NCI-H2171 treated with DMSO at 0.1 percent for 48 hours (cell line): Measurements from ENCODE around the gene TMEM201.
A peak's percentile ranks its signal among the peaks of the same experiment; 100 is the strongest.
"Not testable (repeated sequence)": the region's sequence is repeated elsewhere in the genome, so short reads cannot be mapped to it uniquely, and the experiment has no call there.

Experiments used
- DNase-seq: peaks from one replicate; lab custom pipeline; 2025; lab: John Stamatoyannopoulos, UW

Gene TMEM201

GRCh38 chr1:9621032-9621431 is 32.3 kb downstream of the TMEM201 start:
- DNase-seq, result no peak

GRCh38 chr1:9624081-9624480 is 35.4 kb downstream of the TMEM201 start:
- no peak for DNase-seq

- not testable (repeated sequence) for DNase-seq
Measured at GRCh38 chr1:9625030-9625429, 36.3 kb downstream of the TMEM201 start.

- no peak for DNase-seq
Measured at GRCh38 chr1:9626201-9626608, 37.5 kb downstream of the TMEM201 start.

GRCh38 chr1:9628541-9629444 is 40.1 kb downstream of the TMEM201 start:
- no peak for DNase-seq

- no peak for DNase-seq
Measured at GRCh38 chr1:9629445-9630201, 40.9 kb downstream of the TMEM201 start.

GRCh38 chr1:9630331-9631111 is 41.8 kb downstream of the TMEM201 start:
- DNase-seq, result no peak

- no peak for DNase-seq
Measured at GRCh38 chr1:9631613-9632012, 42.9 kb downstream of the TMEM201 start.

- DNase-seq, result no peak
Measured at GRCh38 chr1:9633493-9633892, 44.8 kb downstream of the TMEM201 start.

GRCh38 chr1:9634582-9634981 is 45.9 kb downstream of the TMEM201 start:
- no peak for DNase-seq

- DNase-seq, result no peak
Measured at GRCh38 chr1:9639227-9639626, 50.5 kb downstream of the TMEM201 start.

- DNase-seq, result no peak
Measured at GRCh38 chr1:9643351-9644256, 54.9 kb downstream of the TMEM201 start.

- DNase-seq, result no peak
Measured at GRCh38 chr1:9646037-9646436, 57.3 kb downstream of the TMEM201 start.

GRCh38 chr1:9648171-9648570 is 59.5 kb downstream of the TMEM201 start:
- DNase-seq, result no peak

- no peak for DNase-seq
Measured at GRCh38 chr1:9649769-9650168, 61.1 kb downstream of the TMEM201 start.

- DNase-seq, result no peak
Measured at GRCh38 chr1:9651220-9651564, 62.5 kb downstream of the TMEM201 start.

- peak; percentile 53 for DNase-seq
Measured at GRCh38 chr1:9651565-9652378, 63.1 kb downstream of the TMEM201 start, which contains the start of gene PIK3CD. TSS of gene PIK3CD (plus strand) at chr1:9651731. CDS start at chr1:9710456, 58,725 bp downstream.

GRCh38 chr1:9652379-9653209 is 63.9 kb downstream of the TMEM201 start:
- DNase-seq, result no peak

GRCh38 chr1:9653210-9653490 is 64.4 kb downstream of the TMEM201 start:
- DNase-seq, result no peak
